Measurements from ENCODE around the gene CYB561A3. TPM values are rescaled to one million over a fixed set of nuclear protein-coding genes. Genes with fewer than 3 reads are reported as not detected.

Gene CYB561A3
- total RNA-seq, 1 donor from 2014 or later, result 12.1 TPM

DNA sequence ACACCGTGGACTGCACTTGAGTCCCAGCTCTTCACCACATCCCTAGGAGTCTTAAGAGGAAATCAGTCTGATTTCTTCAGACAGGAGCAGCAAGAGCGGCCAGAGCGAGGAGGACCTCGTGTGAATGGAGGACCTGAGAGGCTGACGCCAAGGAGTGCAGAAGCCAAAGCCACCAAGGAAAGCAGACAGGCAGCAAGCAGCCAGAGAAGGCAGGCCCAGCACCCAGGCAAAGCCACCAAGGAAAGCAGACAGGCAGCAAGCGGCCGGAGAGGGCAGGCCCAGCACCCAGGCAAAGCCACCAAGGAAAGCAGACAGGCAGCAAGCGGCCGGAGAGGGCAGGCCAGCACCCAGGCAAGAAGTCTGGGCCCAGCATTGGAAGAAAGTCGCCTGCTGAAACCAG, 11.8 kb downstream of the CYB561A3 start:
- H3K36me3 Mint-ChIP-seq, result peaks cover 5% of the 10 kb centered on the region
- H3K4me3 Mint-ChIP-seq, result no peak overlapping the region
- DNase-seq (ENCODE audit: low spot score), result no peak
- no peak overlapping the region for H3K9ac ChIP-seq
- no peaks in the 10 kb centered on the region for H3F3A ChIP-seq (ENCODE audit: low read depth)
- no peaks in the 10 kb centered on the region for H3K27me3 ChIP-seq
- no peak overlapping the region for H2AFZ ChIP-seq (replicated peaks)
- no peaks in the 10 kb centered on the region for H3K36me3 ChIP-seq
- H3K9me3 Mint-ChIP-seq, result no peaks in the 10 kb centered on the region
- peak overlapping the region; percentile 67 for H3K27ac Mint-ChIP-seq
- no peak overlapping the region for H3K27ac ChIP-seq
- no peaks in the 10 kb centered on the region for H4K20me1 ChIP-seq (ENCODE audit: low read depth)
- H3K4me3 ChIP-seq, result no peak overlapping the region
- no peak overlapping the region for H3K4me2 ChIP-seq
- TF ChIP-seq EZH2phosphoT487 (IDR thresholded peaks at IDR 0.05) (no peak), EZH2 (IDR thresholded peaks at IDR 0.05) (no peak)
- TF ChIP-seq, protein P1, sequence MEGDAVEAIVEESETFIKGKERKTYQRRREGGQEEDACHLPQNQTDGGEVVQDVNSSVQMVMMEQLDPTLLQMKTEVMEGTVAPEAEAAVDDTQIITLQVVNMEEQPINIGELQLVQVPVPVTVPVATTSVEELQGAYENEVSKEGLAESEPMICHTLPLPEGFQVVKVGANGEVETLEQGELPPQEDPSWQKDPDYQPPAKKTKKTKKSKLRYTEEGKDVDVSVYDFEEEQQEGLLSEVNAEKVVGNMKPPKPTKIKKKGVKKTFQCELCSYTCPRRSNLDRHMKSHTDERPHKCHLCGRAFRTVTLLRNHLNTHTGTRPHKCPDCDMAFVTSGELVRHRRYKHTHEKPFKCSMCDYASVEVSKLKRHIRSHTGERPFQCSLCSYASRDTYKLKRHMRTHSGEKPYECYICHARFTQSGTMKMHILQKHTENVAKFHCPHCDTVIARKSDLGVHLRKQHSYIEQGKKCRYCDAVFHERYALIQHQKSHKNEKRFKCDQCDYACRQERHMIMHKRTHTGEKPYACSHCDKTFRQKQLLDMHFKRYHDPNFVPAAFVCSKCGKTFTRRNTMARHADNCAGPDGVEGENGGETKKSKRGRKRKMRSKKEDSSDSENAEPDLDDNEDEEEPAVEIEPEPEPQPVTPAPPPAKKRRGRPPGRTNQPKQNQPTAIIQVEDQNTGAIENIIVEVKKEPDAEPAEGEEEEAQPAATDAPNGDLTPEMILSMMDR (IDR thresholded peaks at IDR 0.05), result no peak
- H3K4me1 Mint-ChIP-seq, result no peaks in the 10 kb centered on the region
- no peaks in the 10 kb centered on the region for H3K79me2 ChIP-seq (ENCODE audit: low read depth)
- H3K27me3 Mint-ChIP-seq (ENCODE audit: insufficient read depth, low read depth), result peaks cover 3% of the 10 kb centered on the region
- no peaks in the 10 kb centered on the region for H3K9me3 ChIP-seq (ENCODE audit: low read depth)
- H3K4me1 ChIP-seq, result no peaks in the 10 kb centered on the region

GRCh38 chr11:61349189-61349751, 12.4 kb downstream of the CYB561A3 start:
- H3K79me2 ChIP-seq (ENCODE audit: low read depth), result no peaks in the 10 kb centered on the region
- no peaks in the 10 kb centered on the region for H3F3A ChIP-seq (ENCODE audit: low read depth)
- H3K4me1 ChIP-seq, result no peaks in the 10 kb centered on the region
- H3K36me3 ChIP-seq, result no peaks in the 10 kb centered on the region
- no peaks in the 10 kb centered on the region for H3K27me3 ChIP-seq
- DNase-seq (ENCODE audit: low spot score), result no peak
- no peak overlapping the region for H3K4me3 ChIP-seq
- H3K36me3 Mint-ChIP-seq, result peaks cover 7% of the 10 kb centered on the region
- H3K4me1 Mint-ChIP-seq, result no peaks in the 10 kb centered on the region
- H4K20me1 ChIP-seq (ENCODE audit: low read depth), result no peaks in the 10 kb centered on the region
- H2AFZ ChIP-seq (replicated peaks), result no peak overlapping the region
- H3K27ac ChIP-seq, result no peak overlapping the region
- TF ChIP-seq EZH2phosphoT487 (IDR thresholded peaks at IDR 0.05), result no peak
- no peak overlapping the region for H3K4me2 ChIP-seq
- H3K9me3 Mint-ChIP-seq, result no peaks in the 10 kb centered on the region
- no peak overlapping the region for H3K9ac ChIP-seq
- H3K9me3 ChIP-seq (ENCODE audit: low read depth), result no peaks in the 10 kb centered on the region
- H3K4me3 Mint-ChIP-seq, result peak overlapping the region; percentile 18
- no peak overlapping the region for H3K27ac Mint-ChIP-seq
- H3K27me3 Mint-ChIP-seq (ENCODE audit: insufficient read depth, low read depth), result peaks cover 3% of the 10 kb centered on the region

- H3K27me3 Mint-ChIP-seq (ENCODE audit: insufficient read depth, low read depth), result peaks cover 3% of the 10 kb centered on the region
- Histone ChIP-seq H3K27ac (no peak overlapping the region), H2AFZ (replicated peaks) (no peak overlapping the region), H4K20me1 (ENCODE audit: low read depth) (no peaks in the 10 kb centered on the region), H3K79me2 (ENCODE audit: low read depth) (no peaks in the 10 kb centered on the region), H3K4me3 (no peak overlapping the region), H3K9me3 (ENCODE audit: low read depth) (no peaks in the 10 kb centered on the region), H3K9ac (no peak overlapping the region), H3K27me3 (no peaks in the 10 kb centered on the region), H3K4me1 (no peaks in the 10 kb centered on the region), H3F3A (ENCODE audit: low read depth) (no peaks in the 10 kb centered on the region), H3K4me2 (no peak overlapping the region), H3K36me3 (no peaks in the 10 kb centered on the region)
- no peaks in the 10 kb centered on the region for H3K4me1 Mint-ChIP-seq
- TF ChIP-seq, protein P1 (IDR thresholded peaks at IDR 0.05), result no peak
- TF ChIP-seq EZH2 (IDR thresholded peaks at IDR 0.05) (no peak), EZH2phosphoT487 (IDR thresholded peaks at IDR 0.05) (no peak)
- H3K27ac Mint-ChIP-seq, result no peak overlapping the region
- no peaks in the 10 kb centered on the region for H3K9me3 Mint-ChIP-seq
- peaks cover 7% of the 10 kb centered on the region for H3K36me3 Mint-ChIP-seq
- no peak for DNase-seq (ENCODE audit: low spot score)
- H3K4me3 Mint-ChIP-seq, result no peak overlapping the region
Measured at GRCh38 chr11:61347916-61348461, 13.7 kb downstream of the CYB561A3 start.
